RWPE2 (cell line): ENCODE data around the gene UBE2L5.
A peak's percentile ranks its signal among the peaks of the same experiment; 100 is the strongest.

ENCODE experiments used
- ATAC-seq: fragments of 200-7000 bp; cut with Tn5 transposase; 3 replicates; pipeline ENCODE4 v1.9.1; 2021; ENCODE audit warnings: low read depth
- DNase-seq: peaks from one replicate; pipeline ENCODE4 v3.0.0-alpha.2; 2020; ENCODE audit warnings: low spot score
- H3K27ac ChIP-seq: fragments of 450-650 bp; 2 replicates; pipeline ENCODE4 v1.5.1; 2017; ENCODE audit warnings: mild to moderate bottlenecking; ENCODE audit not compliant: poor library complexity, severe bottlenecking
- H3K27me3 ChIP-seq: fragments of 250-450 bp; sonication (Bioruptor Pico); 2 replicates; pipeline ENCODE4 v1.5.1; 2021; ENCODE audit warnings: mild to moderate bottlenecking, moderate library complexity; ENCODE audit not compliant: insufficient read depth, poor library complexity, severe bottlenecking
- H3K36me3 ChIP-seq: fragments of 250-450 bp; sonication (Bioruptor Pico); 2 replicates; pipeline ENCODE4 v1.5.1; 2020; ENCODE audit warnings: low read depth, mild to moderate bottlenecking, moderate library complexity
- H3K4me1 ChIP-seq: fragments of 250-450 bp; sonication (Bioruptor Pico); 2 replicates; pipeline ENCODE4 v1.5.1; 2021; ENCODE audit warnings: mild to moderate bottlenecking, moderate library complexity; ENCODE audit not compliant: insufficient read depth, poor library complexity, severe bottlenecking
- H3K4me3 ChIP-seq: fragments of 250-450 bp; sonication (Bioruptor Pico); 2 replicates; pipeline ENCODE4 v1.5.1; 2021; ENCODE audit warnings: mild to moderate bottlenecking, moderate library complexity; ENCODE audit not compliant: severe bottlenecking
- H3K9me3 ChIP-seq: fragments of 250-450 bp; sonication (Bioruptor Pico); 2 replicates; pipeline ENCODE4 v1.5.1; 2021; ENCODE audit warnings: mild to moderate bottlenecking, moderate library complexity; ENCODE audit not compliant: severe bottlenecking
- CTCF ChIP-seq: fragments of 450-650 bp; IDR thresholded peaks from one replicate; pipeline ENCODE4 v1.5.1; 2017; ENCODE audit warnings: mild to moderate bottlenecking, moderate library complexity; ENCODE audit not compliant: poor library complexity, severe bottlenecking

UBE2L5 gene

GRCh38 chr13:30388406-30389283, 33.6 kb upstream of the UBE2L5 start:
- Histone ChIP-seq H3K27me3 (no peaks in the 10 kb centered on the region), H3K36me3 (no peaks in the 10 kb centered on the region), H3K4me3 (no peak overlapping the region), H3K4me1 (no peaks in the 10 kb centered on the region), H3K27ac (no peak overlapping the region), H3K9me3 (no peaks in the 10 kb centered on the region)
- ATAC-seq (no peak; the same call in 2 of the 3 replicates), DNase-seq (no peak)
- TF ChIP-seq CTCF: no peak

GRCh38 chr13:30391956-30392680, 30.2 kb upstream of the UBE2L5 start:
- Histone ChIP-seq H3K27me3 (no peaks in the 10 kb centered on the region), H3K4me3 (no peak overlapping the region), H3K4me1 (peaks cover 4% of the 10 kb centered on the region), H3K36me3 (no peaks in the 10 kb centered on the region), H3K9me3 (no peaks in the 10 kb centered on the region), H3K27ac (no peak overlapping the region)
- TF ChIP-seq CTCF: no peak
- ATAC-seq (no peak), DNase-seq (no peak)

- Histone ChIP-seq H3K4me3 (no peak overlapping the region), H3K9me3 (no peaks in the 10 kb centered on the region), H3K36me3 (no peaks in the 10 kb centered on the region), H3K27me3 (no peaks in the 10 kb centered on the region), H3K4me1 (peaks cover 4% of the 10 kb centered on the region), H3K27ac (no peak overlapping the region)
- no peak for ATAC-seq
- DNase-seq: no peak
- TF ChIP-seq CTCF: no peak
These were observed 29.6 kb upstream of the UBE2L5 start for GRCh38 chr13:30392681-30393045.

- DNase-seq: no peak
- H3K9me3 ChIP-seq: no peaks in the 10 kb centered on the region
- peaks cover 4% of the 10 kb centered on the region for H3K4me1 ChIP-seq
- H3K27ac ChIP-seq: peak overlapping the region; percentile 66
- no peaks in the 10 kb centered on the region for H3K36me3 ChIP-seq
- TF ChIP-seq CTCF: no peak
- ATAC-seq: no peak; the same call in 2 of the 3 replicates
- peak overlapping the region; percentile 36 for H3K4me3 ChIP-seq
- H3K27me3 ChIP-seq: no peaks in the 10 kb centered on the region
These were observed 27.5 kb upstream of the UBE2L5 start for GRCh38 chr13:30394751-30395191.
